PC-9 (cell line): ENCODE measurements around the gene TNFSF9. TPM values are rescaled to one million over a fixed set of nuclear protein-coding genes. Genes with fewer than 3 reads are reported as not detected.

Experiments used
- BruUV-seq: library from RNA; stranded (reverse); fragments of 400-500 nt; replicated peaks from 2 replicates; lab custom pipeline; 2021; lab: Mats Ljungman, UMichigan
- CTCF ChIA-PET: fragments of 300-600 bp; sonication (Branson Sonifier 250); formaldehyde crosslinking; loops from one replicate; lab custom pipeline; 2022; ENCODE audit warnings: antibody characterized with exemption; lab: Charles Lee
- POLR2A ChIA-PET: fragments of 300-600 bp; sonication (Branson Sonifier 250); formaldehyde crosslinking; loops from one replicate; lab custom pipeline; 2022; ENCODE audit warnings: antibody characterized with exemption; ENCODE audit not compliant: unreplicated experiment; lab: Charles Lee
- DNase-seq, 2 experiments: peaks; one replicate each; pipeline versions ENCODE4 v3.0.0 to v3.0.0-alpha.2; 2015 to 2022; ENCODE audit warnings: mixed read lengths in 1 of 2
- H2AFZ ChIP-seq: fragments of 200-600 bp; sonication (generic); 2 replicates; pipeline ENCODE4 v1.8.1; 2017; ENCODE audit warnings: antibody characterized with exemption
- H3F3A ChIP-seq: fragments of 200-600 bp; sonication (generic); 2 replicates; pipeline ENCODE4 v1.8.1; 2017; ENCODE audit warnings: antibody characterized with exemption, mild to moderate bottlenecking, low read depth; ENCODE audit not compliant: insufficient read depth
- H3K27ac ChIP-seq: fragments of 200-600 bp; sonication (generic); 2 replicates; pipeline ENCODE4 v1.6.1; 2016; ENCODE audit warnings: mixed run types
- H3K27me3 ChIP-seq: fragments of 200-600 bp; sonication (generic); 2 replicates; pipeline ENCODE4 v1.6.1; 2016; ENCODE audit warnings: low read depth, mixed run types; ENCODE audit not compliant: insufficient read depth
- H3K36me3 ChIP-seq: fragments of 200-600 bp; sonication (generic); 2 replicates; pipeline ENCODE4 v1.6.1; 2016; ENCODE audit warnings: low read depth, mixed run types
- H3K4me1 ChIP-seq: fragments of 200-600 bp; sonication (generic); replicated peaks from 2 replicates; pipeline ENCODE4 v1.6.1; 2016; ENCODE audit warnings: mixed run types; ENCODE audit not compliant: insufficient read depth
- H3K4me2 ChIP-seq: fragments of 200-600 bp; sonication (generic); 2 replicates; pipeline ENCODE4 v1.6.1; 2017; ENCODE audit warnings: mixed run types
- H3K4me3 ChIP-seq: fragments of 200-600 bp; sonication (generic); 2 replicates; pipeline ENCODE4 v1.6.1; 2016; ENCODE audit warnings: mixed run types
- H3K79me2 ChIP-seq: fragments of 200-600 bp; sonication (generic); 2 replicates; pipeline ENCODE4 v1.6.1; 2017; ENCODE audit warnings: low read depth, mixed run types
- H3K9me2 ChIP-seq: fragments of 200-600 bp; sonication (generic); 2 replicates; pipeline ENCODE4 v1.8.1; 2017; ENCODE audit warnings: mild to moderate bottlenecking; ENCODE audit not compliant: insufficient read depth
- H3K9me3 ChIP-seq: fragments of 200-600 bp; sonication (generic); 2 replicates; pipeline ENCODE4 v1.8.1; 2016; ENCODE audit warnings: low read depth; ENCODE audit not compliant: insufficient read depth
- H4K20me1 ChIP-seq: fragments of 200-600 bp; sonication (generic); 2 replicates; pipeline ENCODE4 v1.8.1; 2017; ENCODE audit not compliant: insufficient read depth
- CTCF ChIP-seq: fragments of 200-600 bp; sonication (generic); conservative IDR thresholded peaks from 2 replicates; pipeline ENCODE4 v1.6.1; 2017; ENCODE audit warnings: mixed run types, antibody characterized with exemption, mild to moderate bottlenecking, moderate library complexity
- EZH2 ChIP-seq: fragments of 200-600 bp; sonication (generic); IDR thresholded peaks from 2 replicates; pipeline ENCODE4 v1.8.0; 2017; ENCODE audit warnings: antibody characterized with exemption, low read depth
- intact Hi-C: fragments of 100-400 bp; cut with micrococcal nuclease; formaldehyde crosslinking; loops from one replicate; pipeline ENCODE4 v1.10.0; 2022; ENCODE audit not compliant: unreplicated experiment
- total RNA-seq: library from RNA; stranded (reverse); gene quantifications from 2 replicates; pipeline ENCODE4 v1.2.3, GENCODE V29; 2021

The TNFSF9 gene
- total RNA-seq, 1 experiment from 2014 or later, result 11.2 TPM

- no peaks in the 10 kb centered on the region for H3K9me2 ChIP-seq
- peaks cover 15% of the 10 kb centered on the region for H3K79me2 ChIP-seq
- CTCF ChIA-PET, result no interaction called here
- H3K36me3 ChIP-seq, result no peaks in the 10 kb centered on the region
- BruUV-seq, result no TSS peak
- peak overlapping the region; percentile 90; the same call in 1 of the 2 replicates for H3K4me3 ChIP-seq
- H3K27me3 ChIP-seq, result no peaks in the 10 kb centered on the region
- H3F3A ChIP-seq, result peaks cover 11% of the 10 kb centered on the region
- no peak overlapping the region for H2AFZ ChIP-seq
- peak overlapping the region; percentile 85 for H3K4me2 ChIP-seq
- H4K20me1 ChIP-seq, result no peaks in the 10 kb centered on the region
- peaks cover 10% of the 10 kb centered on the region for H3K4me1 ChIP-seq
- no peak overlapping the region for H3K27ac ChIP-seq
- no peaks in the 10 kb centered on the region for H3K9me3 ChIP-seq
- TF ChIP-seq CTCF, result no peak
- no peak for TF ChIP-seq EZH2
- no peak for DNase-seq
- POLR2A ChIA-PET, result no interaction called here
- intact Hi-C loops, result no loop called here
Observed at GRCh38 chr19:6533000-6533328, 2.1 kb downstream of the TNFSF9 start.

- H3F3A ChIP-seq, result peaks cover 18% of the 10 kb centered on the region
- ChIA-PET POLR2A (no interaction called here), CTCF (no interaction called here)
- peaks cover 16% of the 10 kb centered on the region for H3K4me1 ChIP-seq
- no peak overlapping the region for H2AFZ ChIP-seq
- no peaks in the 10 kb centered on the region for H3K36me3 ChIP-seq
- intact Hi-C loops, result no loop called here
- no peaks in the 10 kb centered on the region for H3K9me2 ChIP-seq
- no peak for DNase-seq
- no peak overlapping the region for H3K4me2 ChIP-seq
- no peaks in the 10 kb centered on the region for H3K27me3 ChIP-seq
- H4K20me1 ChIP-seq, result no peaks in the 10 kb centered on the region
- BruUV-seq, result no TSS peak
- H3K4me3 ChIP-seq, result no peak overlapping the region
- H3K27ac ChIP-seq, result no peak overlapping the region
- peaks cover 15% of the 10 kb centered on the region for H3K79me2 ChIP-seq
- no peaks in the 10 kb centered on the region for H3K9me3 ChIP-seq
- TF ChIP-seq CTCF, result no peak
- TF ChIP-seq EZH2, result no peak
Observed at GRCh38 chr19:6533746-6534418, 3.1 kb downstream of the TNFSF9 start.

GRCh38 chr19:6534451-6535093 lies 3.7 kb downstream of the TNFSF9 start:
- intact Hi-C loops, result no loop called here
- BruUV-seq, result no TSS peak
- ChIA-PET CTCF (no interaction called here), POLR2A (interaction anchor here (0.6 kb wide), 1 partner anchor 173 kb away, joined by 3 read pairs; no protein-coding TSS in a partner anchor)
- H3K79me2 ChIP-seq, result peaks cover 15% of the 10 kb centered on the region
- H3K27ac ChIP-seq, result no peak overlapping the region
- no peak overlapping the region for H2AFZ ChIP-seq
- H3K27me3 ChIP-seq, result no peaks in the 10 kb centered on the region
- H3K9me3 ChIP-seq, result no peaks in the 10 kb centered on the region
- no peak overlapping the region for H3K4me2 ChIP-seq
- H3F3A ChIP-seq, result peaks cover 22% of the 10 kb centered on the region
- no peak overlapping the region for H3K4me3 ChIP-seq
- no peak for TF ChIP-seq EZH2
- no peak for TF ChIP-seq CTCF
- peaks cover 17% of the 10 kb centered on the region for H3K4me1 ChIP-seq
- no peak for DNase-seq
- H3K9me2 ChIP-seq, result no peaks in the 10 kb centered on the region
- no peaks in the 10 kb centered on the region for H4K20me1 ChIP-seq
- H3K36me3 ChIP-seq, result no peaks in the 10 kb centered on the region
